Mesenchymal stem cell (in vitro differentiated cells and primary cell): ENCODE measurements around the gene PTPRN2.

ENCODE experiments used
- DNase-seq: peaks from one replicate; pipeline ENCODE4 v3.0.0-alpha.2; 2013
- H2AFZ ChIP-seq: one replicate; pipeline ENCODE4 v1.6.1; 2013; ENCODE audit warnings: low read depth, mild to moderate bottlenecking, control low read depth, inconsistent platforms, low read length, moderate library complexity
- H2AK5ac ChIP-seq: 2 replicates; pipeline ENCODE4 v1.6.1; 2013; ENCODE audit warnings: low read length, moderate library complexity, mild to moderate bottlenecking, inconsistent platforms; ENCODE audit not compliant: severe bottlenecking
- H2BK120ac ChIP-seq: one replicate; pipeline ENCODE4 v1.6.1; 2013; ENCODE audit warnings: low read depth, mild to moderate bottlenecking, inconsistent platforms, low read length, moderate library complexity
- H2BK12ac ChIP-seq, 2 experiments: one replicate each; pipeline ENCODE4 v1.6.1; 2013; ENCODE audit warnings: inconsistent platforms in 2 of 2, low read length in 2 of 2, mild to moderate bottlenecking in 2 of 2, moderate library complexity in 2 of 2, control low read depth in 1 of 2
- H2BK15ac ChIP-seq: one replicate; pipeline ENCODE4 v1.6.1; 2013; ENCODE audit warnings: mild to moderate bottlenecking, low read depth, inconsistent platforms; ENCODE audit not compliant: poor library complexity, severe bottlenecking
- H2BK5ac ChIP-seq: 2 replicates; pipeline ENCODE4 v1.6.1; 2013; ENCODE audit warnings: low read depth, mild to moderate bottlenecking, low read length, control low read depth, inconsistent platforms; ENCODE audit not compliant: poor library complexity, severe bottlenecking
- H3K14ac ChIP-seq, 2 experiments: one replicate each; pipeline ENCODE4 v1.6.1; 2013; ENCODE audit warnings: inconsistent platforms in 2 of 2, low read length in 2 of 2, control low read depth in 1 of 2, mild to moderate bottlenecking in 1 of 2, moderate library complexity in 1 of 2
- H3K18ac ChIP-seq, 2 experiments: one replicate each; pipeline ENCODE4 v1.6.1; 2013; ENCODE audit warnings: inconsistent platforms in 2 of 2, low read length in 2 of 2, control low read depth in 1 of 2, low read depth in 1 of 2, mild to moderate bottlenecking in 1 of 2
- H3K23ac ChIP-seq, 2 experiments: one replicate each; pipeline ENCODE4 v1.6.1; 2013; ENCODE audit warnings: inconsistent platforms in 2 of 2, low read length in 2 of 2, mild to moderate bottlenecking in 2 of 2, moderate library complexity in 2 of 2, control low read depth in 1 of 2
- H3K27ac ChIP-seq: 2 replicates; pipeline ENCODE4 v1.5.1; 2013; ENCODE audit warnings: mild to moderate bottlenecking, moderate library complexity, low read length, control low read depth, inconsistent platforms; ENCODE audit not compliant: poor library complexity, severe bottlenecking
- H3K27me3 ChIP-seq, 2 experiments: 2 replicates each; pipeline versions ENCODE4 v1.6.1 to v1.7.0; 2013; ENCODE audit warnings: low read length in 2 of 2, mild to moderate bottlenecking in 2 of 2, moderate library complexity in 2 of 2, control low read depth in 1 of 2, inconsistent platforms in 1 of 2; ENCODE audit not compliant: control insufficient read depth in 1 of 2, insufficient read depth in 1 of 2
- H3K36me3 ChIP-seq, 2 experiments: 2 replicates each; pipeline versions ENCODE4 v1.6.1 to v1.7.0; 2013; ENCODE audit warnings: low read length in 2 of 2, control low read depth in 1 of 2, inconsistent platforms in 1 of 2, low read depth in 1 of 2, mild to moderate bottlenecking in 1 of 2; ENCODE audit not compliant: insufficient read depth in 2 of 2, control insufficient read depth in 1 of 2
- H3K4ac ChIP-seq, 2 experiments: one replicate each; pipeline ENCODE4 v1.6.1; 2013; ENCODE audit warnings: inconsistent platforms in 2 of 2, low read length in 2 of 2, mild to moderate bottlenecking in 2 of 2, moderate library complexity in 2 of 2, control low read depth in 1 of 2, low read depth in 1 of 2
- H3K4me1 ChIP-seq: 2 replicates; pipeline ENCODE4 v1.6.1; 2013; ENCODE audit warnings: low read depth, low read length, control low read depth; ENCODE audit not compliant: control insufficient read depth, insufficient read depth
- H3K4me2 ChIP-seq: 2 replicates; pipeline ENCODE4 v1.6.1; 2013; ENCODE audit warnings: low read length, mild to moderate bottlenecking, inconsistent platforms; ENCODE audit not compliant: poor library complexity, severe bottlenecking
- H3K4me3 ChIP-seq, 2 experiments: 2 replicates each; pipeline versions ENCODE4 v1.5.1 to v1.7.0; 2013; ENCODE audit warnings: low read length in 2 of 2, mild to moderate bottlenecking in 2 of 2, control low read depth in 1 of 2, low read depth in 1 of 2; ENCODE audit not compliant: insufficient read depth in 1 of 2
- H3K79me1 ChIP-seq: replicated peaks from 2 replicates; pipeline ENCODE4 v1.6.1; 2013; ENCODE audit warnings: mild to moderate bottlenecking, control low read depth, low read length, inconsistent platforms; ENCODE audit not compliant: poor library complexity, severe bottlenecking
- H3K9ac ChIP-seq: 2 replicates; pipeline ENCODE4 v1.7.0; 2013; ENCODE audit warnings: mild to moderate bottlenecking, low read length, moderate library complexity
- H3K9me3 ChIP-seq: 2 replicates; pipeline ENCODE4 v1.7.0; 2013; ENCODE audit warnings: mild to moderate bottlenecking, low read length; ENCODE audit not compliant: control insufficient read depth
- H4K8ac ChIP-seq: one replicate; pipeline ENCODE4 v1.6.1; 2013; ENCODE audit warnings: inconsistent platforms, mild to moderate bottlenecking, low read length, moderate library complexity
- H4K91ac ChIP-seq: one replicate; pipeline ENCODE4 v1.6.1; 2013; ENCODE audit warnings: mild to moderate bottlenecking, low read length, inconsistent platforms
- WGBS: methylation state at CpG from one replicate; pipeline ENCODE4 v1.1.7; 2013; ENCODE audit warnings: mixed read lengths; 5-methylcytosine and 5-hydroxymethylcytosine counted together

Gene PTPRN2

DNA sequence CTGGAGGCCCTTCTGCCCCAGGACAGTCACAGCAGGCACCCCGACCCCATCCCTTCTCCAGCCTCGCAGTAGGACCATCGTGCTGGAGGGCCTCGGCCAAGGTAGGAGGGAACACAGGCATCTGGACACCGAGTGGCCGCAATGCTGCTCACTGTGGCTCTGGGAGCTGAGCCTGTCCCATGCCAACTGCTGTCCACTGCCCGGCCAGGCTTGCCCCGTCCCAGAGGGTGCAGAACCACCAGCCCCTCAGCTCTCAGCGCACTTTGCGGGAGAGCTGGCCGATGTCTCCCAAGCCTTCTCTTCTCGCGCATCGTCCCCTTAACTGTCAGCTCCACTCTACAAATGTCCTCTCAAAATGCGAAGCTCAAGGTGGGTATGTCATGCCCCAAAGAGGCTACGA lies 197.2 kb downstream of the PTPRN2 start:
- no peak overlapping the region for H4K91ac ChIP-seq
- no peak overlapping the region for H3K4me2 ChIP-seq
- peaks cover 0 to 14% of the 10 kb centered on the region in 2 experiments for H3K27me3 ChIP-seq
- no peak overlapping the region for H3K9ac ChIP-seq
- no peak overlapping the region for H2BK120ac ChIP-seq
- no peak overlapping the region for H3K14ac ChIP-seq
- WGBS: 92% methylated on average over 16 of the region's 16 CpGs
- no peaks in the 10 kb centered on the region for H3K79me1 ChIP-seq
- no peak overlapping the region for H2BK12ac ChIP-seq
- no peak overlapping the region for H2AFZ ChIP-seq
- H3K18ac ChIP-seq: no peak overlapping the region
- DNase-seq: no peak
- no peak overlapping the region for H2AK5ac ChIP-seq
- no peaks in the 10 kb centered on the region for H3K4me1 ChIP-seq
- H2BK5ac ChIP-seq: no peak overlapping the region
- H3K36me3 ChIP-seq: no peaks in the 10 kb centered on the region
- H2BK15ac ChIP-seq: no peak overlapping the region
- H4K8ac ChIP-seq: no peak overlapping the region
- no peak overlapping the region for H3K27ac ChIP-seq
- no peak overlapping the region for H3K23ac ChIP-seq
- no peak overlapping the region for H3K4ac ChIP-seq
- no peak overlapping the region for H3K4me3 ChIP-seq
- no peaks in the 10 kb centered on the region for H3K9me3 ChIP-seq

DNA sequence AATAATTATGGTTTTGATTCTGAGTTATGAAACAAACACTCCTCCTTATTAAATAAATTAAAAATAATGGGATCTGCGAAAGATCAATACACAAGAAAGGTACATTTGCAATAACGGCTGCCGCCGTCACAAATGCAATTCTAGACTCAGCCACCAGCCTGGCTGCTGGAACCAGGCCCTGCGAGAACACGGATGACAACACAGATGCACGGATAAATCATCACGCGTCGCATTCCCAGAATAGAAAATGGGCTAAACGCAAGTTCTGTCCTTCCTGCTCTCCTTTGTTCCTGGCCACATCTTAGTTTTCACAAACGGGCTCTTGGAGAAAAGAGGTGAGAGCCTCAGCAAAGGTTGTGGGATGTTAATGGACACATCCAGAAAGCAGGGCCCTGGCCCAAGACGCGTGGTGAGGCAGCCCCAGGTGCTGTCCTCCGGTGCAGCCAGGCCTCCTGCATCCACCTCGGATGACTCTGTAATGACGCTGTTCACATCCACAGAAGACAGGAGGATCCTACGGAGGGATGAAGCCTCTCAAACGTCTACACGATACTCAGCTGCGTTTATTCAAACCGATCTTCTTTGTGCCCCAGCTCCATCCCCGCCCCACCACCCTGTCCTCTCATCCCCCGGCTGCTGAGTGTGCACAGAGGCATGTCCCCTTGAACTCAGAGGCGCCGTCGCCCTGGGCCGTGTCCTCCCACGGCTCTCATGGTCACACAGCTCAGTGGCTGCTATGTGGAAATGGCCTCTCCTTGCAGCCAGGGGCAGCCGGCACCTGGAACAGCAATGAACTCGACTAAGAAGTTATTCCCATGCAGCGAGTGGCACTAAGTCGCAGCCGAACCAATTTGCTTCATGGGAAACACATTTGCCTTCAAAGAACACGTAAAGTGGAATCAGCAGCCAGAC lies 197.9 kb downstream of the PTPRN2 start:
- no peak overlapping the region for H3K4ac ChIP-seq
- 86% methylated on average over 35 of the region's 35 CpGs for WGBS

GRCh38 chr7:158388928-158389327 lies 198.7 kb downstream of the PTPRN2 start:
- no peak overlapping the region for H4K8ac ChIP-seq
- H3K36me3 ChIP-seq: no peaks in the 10 kb centered on the region
- H3K4me3 ChIP-seq: no peak overlapping the region
- 87% methylated on average over 16 of the region's 16 CpGs for WGBS
- no peak overlapping the region for H3K4me2 ChIP-seq
- H3K27me3 ChIP-seq: peaks cover 0 to 14% of the 10 kb centered on the region in 2 experiments
- no peak overlapping the region for H3K4ac ChIP-seq
- no peak overlapping the region for H2BK12ac ChIP-seq
- no peak overlapping the region for H4K91ac ChIP-seq
- no peak overlapping the region for H3K23ac ChIP-seq
- H3K27ac ChIP-seq: no peak overlapping the region
- H2BK120ac ChIP-seq: no peak overlapping the region
- H2AK5ac ChIP-seq: no peak overlapping the region
- H2BK5ac ChIP-seq: no peak overlapping the region
- H3K79me1 ChIP-seq: no peaks in the 10 kb centered on the region
- DNase-seq: no peak
- no peak overlapping the region for H3K9ac ChIP-seq
- no peaks in the 10 kb centered on the region for H3K9me3 ChIP-seq
- no peak overlapping the region for H3K18ac ChIP-seq
- H3K14ac ChIP-seq: no peak overlapping the region
- H2BK15ac ChIP-seq: no peak overlapping the region
- no peak overlapping the region for H2AFZ ChIP-seq
- H3K4me1 ChIP-seq: no peaks in the 10 kb centered on the region

More for the DNA sequence above, 197.9 kb downstream of the PTPRN2 start:
- H3K4me3 ChIP-seq: no peak overlapping the region
- H3K18ac ChIP-seq: no peak overlapping the region
- H2BK5ac ChIP-seq: no peak overlapping the region
- no peak overlapping the region for H2AFZ ChIP-seq
- H3K9ac ChIP-seq: no peak overlapping the region
- no peak overlapping the region for H4K8ac ChIP-seq
- no peak overlapping the region for H2BK120ac ChIP-seq
- no peaks in the 10 kb centered on the region for H3K36me3 ChIP-seq
- H2AK5ac ChIP-seq: no peak overlapping the region
- H3K27ac ChIP-seq: no peak overlapping the region
- no peak overlapping the region for H4K91ac ChIP-seq
- no peaks in the 10 kb centered on the region for H3K9me3 ChIP-seq
- no peak overlapping the region for H2BK12ac ChIP-seq
- H3K27me3 ChIP-seq: peaks cover 0 to 14% of the 10 kb centered on the region in 2 experiments
- no peak for DNase-seq
- no peaks in the 10 kb centered on the region for H3K79me1 ChIP-seq
- no peak overlapping the region for H3K4me2 ChIP-seq
- no peak overlapping the region for H2BK15ac ChIP-seq
- H3K23ac ChIP-seq: no peak overlapping the region
- H3K14ac ChIP-seq: no peak overlapping the region
- no peaks in the 10 kb centered on the region for H3K4me1 ChIP-seq

GRCh38 chr7:158388072-158388471 lies 199.6 kb downstream of the PTPRN2 start:
- Histone ChIP-seq H3K23ac (no peak overlapping the region), H3K18ac (no peak overlapping the region), H3K27ac (no peak overlapping the region), H3K9ac (no peak overlapping the region), H2AK5ac (no peak overlapping the region), H2BK12ac (no peak overlapping the region), H3K27me3 (peaks cover 0 to 14% of the 10 kb centered on the region in 2 experiments), H3K4me3 (no peak overlapping the region), H2BK5ac (no peak overlapping the region), H4K8ac (no peak overlapping the region), H3K4ac (no peak overlapping the region), H2BK15ac (no peak overlapping the region), H3K36me3 (no peaks in the 10 kb centered on the region), H3K4me2 (no peak overlapping the region), H3K4me1 (no peaks in the 10 kb centered on the region), H3K14ac (no peak overlapping the region), H3K79me1 (no peaks in the 10 kb centered on the region), H4K91ac (no peak overlapping the region), H3K9me3 (no peaks in the 10 kb centered on the region), H2BK120ac (no peak overlapping the region), H2AFZ (no peak overlapping the region)
- 76% methylated on average over 15 of the region's 15 CpGs for WGBS
- DNase-seq: no peak
